Hematopoietic multipotent progenitor cell treated with erythropoietin and hydrocortisone succinate and interleukin-3 and kit ligand, for 4 days (in vitro differentiated cells): ENCODE results near the gene ADARB1.

Experiments
- DNase-seq: peaks from one replicate; pipeline ENCODE4 v3.0.0-alpha.2; 2015

Gene ADARB1

GRCh38 chr21:45039317-45040156 is 34.8 kb upstream of the ADARB1 start:
- DNase-seq: no peak

GRCh38 chr21:45040157-45040711 is 34.1 kb upstream of the ADARB1 start:
- DNase-seq: no peak

- DNase-seq: no peak
These were observed 33.6 kb upstream of the ADARB1 start for GRCh38 chr21:45040739-45041138.

GRCh38 chr21:45041351-45041805 is 33.0 kb upstream of the ADARB1 start:
- peak; percentile 21 for DNase-seq

GRCh38 chr21:45041984-45042663 is 32.3 kb upstream of the ADARB1 start:
- no peak for DNase-seq

GRCh38 chr21:45042664-45043161 is 31.7 kb upstream of the ADARB1 start:
- DNase-seq: no peak

GRCh38 chr21:45043541-45044020 is 30.8 kb upstream of the ADARB1 start:
- no peak for DNase-seq

- no peak for DNase-seq
These were observed 28.9 kb upstream of the ADARB1 start for GRCh38 chr21:45045481-45045880.

- DNase-seq: no peak
These were observed 27.1 kb upstream of the ADARB1 start for GRCh38 chr21:45047257-45047656.

GRCh38 chr21:45048026-45048698 is 26.2 kb upstream of the ADARB1 start:
- no peak for DNase-seq

- no peak for DNase-seq
These were observed 25.4 kb upstream of the ADARB1 start for GRCh38 chr21:45048968-45049367.

- DNase-seq: no peak
These were observed 24.6 kb upstream of the ADARB1 start for GRCh38 chr21:45049714-45050344.

- no peak for DNase-seq
These were observed 24.0 kb upstream of the ADARB1 start for GRCh38 chr21:45050345-45050796.

- DNase-seq: no peak
These were observed 23.4 kb upstream of the ADARB1 start for GRCh38 chr21:45050797-45051489.

- no peak for DNase-seq
These were observed 22.6 kb upstream of the ADARB1 start for GRCh38 chr21:45051580-45052434.

GRCh38 chr21:45052960-45053359 is 21.4 kb upstream of the ADARB1 start:
- DNase-seq: no peak

- no peak for DNase-seq
These were observed 20.7 kb upstream of the ADARB1 start for GRCh38 chr21:45053561-45054226.

- no peak for DNase-seq
These were observed 20.0 kb upstream of the ADARB1 start for GRCh38 chr21:45054227-45054926.

GRCh38 chr21:45054927-45055612 is 19.3 kb upstream of the ADARB1 start:
- DNase-seq: no peak
